Cardiac septum (tissue), 1 donor: ENCODE data around the gene TTLL6. TPM values are rescaled to one million over a fixed set of nuclear protein-coding genes. Genes with fewer than 3 reads are reported as not detected.
A peak's percentile ranks its signal among the peaks of the same experiment; 100 is the strongest.
"Not testable (repeated sequence)": the region's sequence is repeated elsewhere in the genome, so short reads cannot be mapped to it uniquely, and the experiment has no call there.

ENCODE experiments used
- DNase-seq: peaks from one replicate; pipeline ENCODE4 v3.0.0-alpha.2; 2020; ENCODE audit warnings: low spot score
- intact Hi-C: fragments of 100-400 bp; cut with DNase I; formaldehyde crosslinking; loops from one replicate; pipeline ENCODE4 v1.14.0; 2022
- total RNA-seq: library from RNA; stranded (reverse); fragmentation: NEBNext Ultra II Directional; extraction: Animal tissue kit (Norgen Biotek cat#: 25700); gene quantifications from one replicate; pipeline ENCODE4 v1.2.1, GENCODE V29; 2021
- donor health status: DM: no; HTN: no; CAD: no.

TTLL6 gene
- total RNA-seq, 1 donor from 2014 or later: not detected

- intact Hi-C loops: no loop called here
Observed at GRCh38 chr17:48818361-48818841, 1.4 kb upstream of the TTLL6 start.

GRCh38 chr17:48816438-48816773, 623 bp downstream of the TTLL6 start:
- no peak for DNase-seq
- intact Hi-C loops: no loop called here

More at GRCh38 chr17:48818361-48818841, 1.4 kb upstream of the TTLL6 start:
- DNase-seq: no peak

- intact Hi-C loops: loop anchor here (2.0 kb wide), 1 partner anchor 63 kb away; no protein-coding TSS in a partner anchor
- no peak for DNase-seq
Observed at GRCh38 chr17:48815311-48815710, 1.7 kb downstream of the TTLL6 start.

- peak; percentile 83 for DNase-seq
- intact Hi-C loops: loop anchor here (2.0 kb wide), 1 partner anchor 64 kb away; no protein-coding TSS in a partner anchor
Observed at GRCh38 chr17:48814504-48814903, 2.5 kb downstream of the TTLL6 start.

- intact Hi-C loops: no loop called here
- no peak for DNase-seq
Observed at GRCh38 chr17:48812001-48812400, 5.0 kb downstream of the TTLL6 start.

- DNase-seq: no peak
- intact Hi-C loops: loop anchor here (5.0 kb wide), 1 partner anchor 223 kb away; no protein-coding TSS in a partner anchor
Observed at GRCh38 chr17:48809182-48809581, 7.8 kb downstream of the TTLL6 start.

GRCh38 chr17:48804936-48805411, 12.1 kb downstream of the TTLL6 start:
- peak; percentile 78 for DNase-seq
- intact Hi-C loops: loop anchor here (2.0 to 5.0 kb wide), 2 partner anchors 74 to 227 kb away; no protein-coding TSS in a partner anchor

- intact Hi-C loops: no loop called here
- no peak for DNase-seq
Observed at GRCh38 chr17:48800626-48801217, 16.3 kb downstream of the TTLL6 start.

GRCh38 chr17:48799069-48799723, 17.8 kb downstream of the TTLL6 start:
- intact Hi-C loops: no loop called here
- no peak for DNase-seq

GRCh38 chr17:48796163-48796522, 20.9 kb downstream of the TTLL6 start:
- DNase-seq, intact Hi-C loops: not testable (repeated sequence)

GRCh38 chr17:48795444-48796162, 21.4 kb downstream of the TTLL6 start:
- no peak for DNase-seq
- intact Hi-C loops: no loop called here

GRCh38 chr17:48792033-48792798, 24.8 kb downstream of the TTLL6 start:
- intact Hi-C loops: loop anchor here (5.0 kb wide), 1 partner anchor 120 kb away; no protein-coding TSS in a partner anchor
- no peak for DNase-seq

- DNase-seq: no peak
- intact Hi-C loops: loop anchor here (5.0 kb wide), 1 partner anchor 119 kb away; no protein-coding TSS in a partner anchor
Observed at GRCh38 chr17:48791128-48792032, 25.6 kb downstream of the TTLL6 start.

- intact Hi-C loops: loop anchor here (5.0 kb wide), 1 partner anchor 118 kb away; no protein-coding TSS in a partner anchor
- no peak for DNase-seq
Observed at GRCh38 chr17:48790607-48791127, 26.4 kb downstream of the TTLL6 start.

GRCh38 chr17:48787828-48788227, 29.2 kb downstream of the TTLL6 start:
- intact Hi-C loops: loop anchor here (5.0 kb wide), 1 partner anchor 61 kb away; the partner anchor contains the start of gene HOXB13

GRCh38 chr17:48779421-48779820, 37.6 kb downstream of the TTLL6 start:
- intact Hi-C loops: no loop called here
- DNase-seq: no peak

More at GRCh38 chr17:48787828-48788227, 29.2 kb downstream of the TTLL6 start:
- DNase-seq: no peak

GRCh38 chr17:48776602-48777001, 40.4 kb downstream of the TTLL6 start:
- DNase-seq: no peak
- intact Hi-C loops: no loop called here

- intact Hi-C loops: no loop called here
- peak; percentile 38 for DNase-seq
Observed at GRCh38 chr17:48773245-48773644, 43.8 kb downstream of the TTLL6 start.
